Stimulated activated CD4-positive, alpha-beta T cell treated with anti-CD3 and anti-CD28 coated beads, Interleukin-4, amount 100 ng/mL, for 1 hour (primary cell): Measurements from ENCODE around the gene CBARP.

Experiments used
- DNase-seq: peaks from one replicate; pipeline ENCODE4 v3.0.0-alpha.2; 2020

Gene CBARP

GRCh38 chr19:1238369-1239303, 831 bp upstream of the CBARP start:
- no peak for DNase-seq

- DNase-seq: no peak
Measured at GRCh38 chr19:1237027-1237659, 662 bp downstream of the CBARP start.

GRCh38 chr19:1236576-1236975, 1.2 kb downstream of the CBARP start:
- no peak for DNase-seq

GRCh38 chr19:1235625-1236538, 1.9 kb downstream of the CBARP start:
- no peak for DNase-seq

GRCh38 chr19:1234955-1235380, 2.8 kb downstream of the CBARP start:
- no peak for DNase-seq

GRCh38 chr19:1234051-1234954, 3.5 kb downstream of the CBARP start:
- DNase-seq: no peak

- DNase-seq: no peak
Measured at GRCh38 chr19:1233115-1233667, 4.6 kb downstream of the CBARP start.

- no peak for DNase-seq
Measured at GRCh38 chr19:1232652-1233072, 5.1 kb downstream of the CBARP start.

- no peak for DNase-seq
Measured at GRCh38 chr19:1231729-1232637, 5.8 kb downstream of the CBARP start.

- DNase-seq: no peak
Measured at GRCh38 chr19:1230783-1231489, 6.9 kb downstream of the CBARP start.

GRCh38 chr19:1229924-1230782, 7.7 kb downstream of the CBARP start:
- DNase-seq: no peak

- no peak for DNase-seq
Measured at GRCh38 chr19:1229056-1229923, 8.5 kb downstream of the CBARP start.

GRCh38 chr19:1228161-1228957, 9.4 kb downstream of the CBARP start:
- DNase-seq: no peak

- no peak for DNase-seq
Measured at GRCh38 chr19:1227304-1228054, 10.3 kb downstream of the CBARP start.

- DNase-seq: no peak
Measured at GRCh38 chr19:1226522-1227303, 11.1 kb downstream of the CBARP start.

- DNase-seq: no peak
Measured at GRCh38 chr19:1226227-1226518, 11.6 kb downstream of the CBARP start.
